NCI-H524 (cell line): ENCODE measurements around the gene FOXO3.
"Not testable (repeated sequence)": the region's sequence is repeated elsewhere in the genome, so short reads cannot be mapped to it uniquely, and the experiment has no call there.

Experiments
- DNase-seq, 2 experiments: peaks; one replicate each; lab custom pipeline; 2025; lab: John Stamatoyannopoulos, UW

The FOXO3 gene

DNA sequence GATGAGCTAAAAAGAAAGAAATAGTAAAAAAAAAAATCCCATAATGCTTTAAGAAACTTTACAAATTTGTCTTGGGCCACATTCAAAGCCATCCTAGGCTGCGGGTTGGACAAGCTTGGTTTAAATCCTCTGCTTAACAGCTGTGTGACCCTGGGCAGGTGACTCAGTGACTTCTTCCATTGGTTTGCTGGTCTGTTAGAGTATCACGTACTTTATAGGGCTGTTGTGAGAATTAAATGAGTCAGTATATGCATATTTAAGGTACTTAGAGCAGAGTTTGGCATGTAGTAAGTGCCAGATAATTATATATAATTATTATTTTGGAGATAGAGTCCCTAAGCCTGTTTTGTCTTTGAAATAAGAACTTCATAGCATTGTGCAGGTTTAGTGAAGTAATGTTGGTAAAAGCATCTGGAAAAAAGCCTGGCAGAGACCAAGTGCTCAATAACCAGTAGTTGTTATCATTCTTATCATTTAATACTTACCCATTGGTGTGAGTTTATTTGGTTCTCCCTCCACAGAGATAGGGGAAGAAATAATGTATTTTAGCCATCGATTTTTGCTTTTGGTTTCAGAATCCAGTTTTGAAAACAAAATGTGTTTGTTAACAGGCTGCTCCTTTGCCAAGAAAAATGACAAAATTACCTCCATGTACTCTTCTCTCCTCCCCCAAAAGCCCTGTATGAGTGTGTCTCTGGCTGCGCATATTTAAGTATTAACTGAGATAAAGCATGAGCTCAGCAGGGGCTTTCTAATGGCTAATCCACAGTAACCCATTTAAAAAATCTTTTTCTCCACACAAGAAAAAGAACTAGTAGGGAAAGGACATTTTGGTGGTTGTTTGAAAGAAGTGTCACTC is 67.2 kb downstream of the FOXO3 start:
- no peak for DNase-seq

DNA sequence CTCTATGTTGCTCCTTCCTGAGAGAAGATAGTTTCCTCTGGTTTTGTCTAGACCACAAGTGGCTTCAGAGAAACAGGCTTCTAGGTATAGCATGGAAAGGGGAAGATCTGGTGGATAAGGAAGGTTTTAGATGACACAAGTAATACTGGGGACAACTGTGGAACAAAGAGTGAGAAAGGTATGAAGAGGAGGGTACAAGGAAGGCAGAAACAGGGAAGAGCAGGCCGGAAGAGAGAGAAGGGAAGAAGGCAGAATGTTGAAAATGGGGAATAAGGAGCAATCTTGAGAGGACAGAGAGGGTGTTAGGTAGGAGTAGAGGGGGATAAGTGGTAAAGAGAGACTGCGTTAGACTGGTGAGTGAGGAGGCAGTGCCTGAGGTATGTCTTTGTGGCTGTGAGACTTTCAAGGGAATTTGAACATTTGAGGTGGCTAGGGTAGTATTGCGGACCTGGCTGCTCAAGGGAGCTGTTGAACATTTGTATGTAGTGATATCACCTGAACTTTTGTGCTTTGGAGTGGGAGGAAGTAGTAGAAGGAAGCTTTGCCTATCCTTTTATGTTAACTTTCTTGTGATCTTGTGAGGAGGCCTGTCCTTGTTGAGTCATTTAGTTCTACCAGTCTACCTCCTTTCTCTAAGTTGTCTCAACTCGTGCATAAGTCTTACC is 69.5 kb downstream of the FOXO3 start:
- no peak for DNase-seq

DNA sequence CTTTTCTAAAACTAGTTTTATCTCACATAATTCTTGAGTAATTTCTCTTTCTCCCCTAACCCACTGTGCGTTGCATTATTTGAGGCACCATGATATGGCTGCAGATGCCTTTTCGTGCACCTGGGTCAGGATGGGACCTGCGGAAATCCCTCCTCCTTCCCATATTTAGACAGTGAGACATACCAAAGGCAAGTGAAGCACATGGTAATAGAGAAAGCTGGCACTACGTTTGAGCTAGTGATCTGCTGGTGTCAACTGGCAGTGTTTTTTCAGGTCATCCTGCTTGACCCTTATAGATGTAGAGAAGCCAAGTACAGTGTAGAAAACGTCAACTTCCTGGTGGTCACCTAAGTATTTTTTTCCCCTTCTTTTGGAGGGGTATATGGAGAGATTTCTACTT is 71.7 kb downstream of the FOXO3 start:
- DNase-seq, result no peak

DNA sequence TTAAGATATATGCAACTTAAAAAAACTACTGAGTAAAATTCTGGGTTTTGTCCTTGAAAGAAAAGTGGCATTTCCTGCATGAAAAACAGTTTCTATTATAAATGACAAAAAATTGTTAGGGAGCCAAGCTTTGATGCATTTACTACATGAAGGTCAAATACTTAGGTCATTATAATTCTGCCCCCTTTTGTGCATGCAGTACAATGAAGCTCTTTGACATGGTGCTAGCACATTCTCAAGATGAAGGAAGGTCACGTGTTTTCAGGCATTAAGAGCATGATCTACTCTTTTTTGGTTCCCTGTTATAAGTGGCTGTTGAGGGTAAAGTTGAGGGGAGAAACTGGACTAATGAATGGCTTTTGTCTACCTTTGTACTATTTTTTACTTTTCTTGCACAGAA is 72.7 kb downstream of the FOXO3 start:
- no peak for DNase-seq

DNA sequence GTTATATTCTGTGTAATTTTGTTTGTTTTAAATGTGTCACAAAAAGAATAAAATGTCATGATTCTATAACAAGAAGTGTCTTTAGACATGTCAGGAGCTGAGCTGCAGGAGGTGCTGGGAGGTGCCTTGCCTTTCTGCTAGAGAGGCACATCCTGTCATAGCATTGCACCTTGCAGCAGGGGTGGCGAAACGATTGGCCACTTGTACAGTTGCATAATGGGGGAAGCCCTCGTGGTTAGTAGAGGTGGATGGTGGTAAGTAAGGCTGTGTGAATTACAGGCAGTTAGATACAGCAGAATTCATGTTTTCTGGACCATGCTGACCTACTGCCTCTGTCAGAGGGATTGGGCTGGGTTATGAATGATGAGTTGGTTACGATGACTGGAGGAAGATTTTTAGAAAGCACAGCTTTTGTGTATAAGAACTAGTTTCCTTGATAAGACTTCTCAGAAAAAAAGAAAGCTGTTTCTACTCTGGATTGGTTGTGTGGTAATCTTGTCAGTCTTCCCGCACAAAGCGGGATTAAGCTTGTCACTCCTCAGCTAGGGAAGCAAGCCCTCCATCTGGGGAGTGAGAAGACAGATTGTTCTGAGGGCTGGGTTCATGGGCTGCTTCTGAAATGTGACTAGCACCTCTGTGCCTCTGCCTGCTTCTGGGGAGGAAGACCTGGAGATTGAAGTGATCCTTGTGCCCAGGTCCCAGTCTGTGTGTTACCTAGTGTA is 74.9 kb downstream of the FOXO3 start:
- peak; percentile 48 to 71 for DNase-seq

DNA sequence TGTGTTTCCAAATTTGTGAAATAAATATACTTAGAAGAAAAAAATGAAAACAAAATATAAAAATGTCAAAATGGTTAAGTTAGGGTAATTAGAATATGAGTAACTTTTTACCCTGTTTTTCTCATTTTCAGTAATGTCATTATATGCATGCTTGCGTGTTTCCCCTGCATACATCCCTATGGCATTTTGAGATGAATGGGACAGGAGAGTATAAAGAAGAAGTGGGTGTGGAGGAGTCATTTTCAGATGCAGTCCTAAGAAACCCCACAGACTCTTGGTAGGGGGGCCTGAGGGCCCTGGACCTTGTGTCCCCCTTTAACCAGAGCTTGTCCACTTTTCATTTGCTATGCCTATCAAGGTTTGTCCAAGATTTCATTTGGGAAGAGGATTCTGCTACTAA is 77.2 kb downstream of the FOXO3 start:
- DNase-seq, result no peak

DNA sequence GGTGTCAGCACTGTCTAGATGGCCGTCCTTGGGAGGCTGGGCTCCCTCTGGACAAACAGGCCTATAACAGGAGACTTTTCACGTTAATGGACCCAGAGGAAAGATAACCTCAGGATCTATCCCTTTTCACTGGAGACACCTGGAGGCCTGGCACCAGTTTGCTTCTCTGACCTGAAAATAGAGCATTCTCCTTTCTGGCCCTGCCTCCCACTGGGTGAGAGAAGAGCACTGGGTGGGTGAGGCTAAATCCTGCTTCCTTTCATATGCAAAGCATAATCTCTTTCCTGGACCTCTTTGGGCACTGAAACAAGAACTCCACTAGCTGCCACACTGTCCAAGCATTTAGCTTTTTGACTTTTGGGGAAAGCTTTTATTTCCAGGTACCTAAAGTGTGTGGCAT is 78.3 kb downstream of the FOXO3 start:
- no peak for DNase-seq

DNA sequence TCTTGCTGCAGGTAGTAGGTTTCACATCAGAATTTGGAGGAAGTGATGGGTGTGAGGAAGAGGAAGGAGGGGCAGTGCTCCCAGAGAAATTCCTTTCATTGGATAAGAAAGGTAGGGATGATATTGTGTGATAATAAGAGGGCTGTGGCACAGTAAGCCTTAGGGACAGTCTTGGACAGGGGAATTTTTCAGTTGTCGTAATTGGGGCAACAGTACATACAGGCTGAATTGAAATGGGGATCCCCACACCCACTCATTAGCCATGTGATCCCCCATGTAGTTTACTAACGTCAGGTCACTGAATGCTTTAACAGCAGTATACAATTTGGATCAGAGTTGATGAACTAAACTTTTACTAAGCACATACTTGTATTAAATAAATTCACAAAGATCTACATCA is 79.4 kb downstream of the FOXO3 start:
- no peak for DNase-seq

DNA sequence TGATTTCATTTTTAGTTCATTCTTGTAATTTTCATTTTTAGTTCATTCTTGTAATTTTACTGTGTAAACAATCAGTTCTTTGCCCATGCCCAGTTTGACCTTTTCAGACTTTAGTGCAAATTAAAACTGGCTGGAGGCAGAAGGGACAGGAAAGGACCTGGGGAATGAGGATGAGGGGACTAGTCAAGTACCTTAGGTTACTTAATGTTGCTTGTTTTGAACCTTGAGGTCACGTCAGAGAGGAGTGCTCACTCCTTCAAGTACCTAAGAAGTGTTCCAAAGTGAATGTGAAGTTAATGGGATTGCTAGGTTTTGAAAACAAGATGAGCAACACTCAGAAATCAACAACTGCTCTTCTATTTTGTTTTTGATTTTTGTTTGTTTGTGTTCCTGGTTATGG is 82.5 kb downstream of the FOXO3 start:
- DNase-seq, result no peak

DNA sequence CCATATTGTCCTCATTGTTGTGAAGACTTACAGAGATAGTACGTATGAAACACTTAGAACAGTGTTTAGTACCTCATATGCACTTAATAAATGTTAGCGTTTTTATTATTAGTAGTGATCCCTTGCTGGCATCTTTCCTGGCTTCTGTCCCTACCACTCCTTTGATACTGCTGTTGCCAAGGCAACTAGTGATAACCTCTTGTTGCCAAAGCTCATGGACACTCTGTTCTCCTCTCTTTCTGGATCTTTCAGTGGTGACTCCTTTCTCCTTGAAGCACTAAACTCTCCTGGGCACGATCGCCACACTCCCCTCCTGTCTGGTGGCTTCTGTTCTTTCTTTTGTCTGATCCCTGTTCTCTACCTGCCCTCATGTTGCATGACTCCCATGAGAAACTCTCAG is 83.5 kb downstream of the FOXO3 start:
- DNase-seq, result no peak

DNA sequence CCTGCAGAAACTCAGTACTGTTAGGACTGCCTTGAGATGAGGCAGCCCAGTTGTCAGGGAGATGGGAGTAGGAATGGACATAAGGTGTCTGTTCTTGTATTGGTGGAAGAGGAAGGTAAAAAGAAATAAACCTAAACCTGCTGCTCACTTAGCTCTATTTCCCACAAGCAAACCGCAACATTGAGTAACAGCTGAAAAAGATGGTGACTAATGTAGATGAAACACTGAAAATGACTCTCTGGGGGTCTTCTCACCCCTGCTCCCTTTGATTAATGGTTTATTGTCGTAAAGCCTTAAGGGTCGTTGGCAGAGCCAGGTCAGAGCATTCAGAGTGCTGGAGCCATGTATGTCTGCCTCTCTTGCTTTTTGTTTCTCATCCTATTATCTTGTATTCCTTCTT is 87.5 kb downstream of the FOXO3 start:
- no peak for DNase-seq

DNA sequence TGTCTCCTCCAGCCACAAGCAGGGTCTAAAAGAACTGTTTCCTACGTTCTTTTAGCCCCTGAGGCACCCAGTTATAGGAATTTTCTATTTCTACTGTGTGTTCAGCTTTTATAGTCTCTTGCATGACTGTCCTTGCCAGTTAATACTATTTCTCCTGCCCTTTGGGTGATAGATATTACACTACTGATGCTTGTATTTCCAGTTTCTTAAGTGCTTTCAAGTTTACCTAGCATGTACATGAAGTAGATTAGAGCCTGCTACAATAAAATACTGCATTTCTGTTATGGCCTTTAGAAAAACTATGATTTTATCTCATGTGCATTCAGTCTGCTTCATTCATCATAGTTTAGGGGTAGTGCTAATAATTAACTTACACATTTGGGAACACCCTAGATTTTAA is 89.6 kb downstream of the FOXO3 start:
- no peak for DNase-seq

DNA sequence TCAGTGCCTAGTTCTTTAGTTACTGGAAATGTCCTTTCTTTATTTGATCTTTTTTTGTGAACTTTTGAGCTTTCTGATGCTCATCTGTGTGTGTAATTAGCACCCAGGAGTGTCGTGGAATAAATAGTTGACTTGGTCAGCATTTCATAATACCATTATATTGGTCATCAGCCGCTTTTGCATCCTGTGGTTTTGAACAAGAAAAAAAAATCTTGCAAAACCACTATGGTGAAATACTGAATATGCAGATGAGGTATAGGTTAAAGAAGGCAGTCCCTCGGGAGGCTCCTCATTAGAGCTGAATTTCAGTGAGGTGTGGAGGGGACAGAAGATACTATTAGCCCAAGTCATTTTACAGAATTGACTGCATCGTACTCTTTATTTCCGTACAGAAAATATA is 90.1 kb downstream of the FOXO3 start:
- DNase-seq, result no peak

DNA sequence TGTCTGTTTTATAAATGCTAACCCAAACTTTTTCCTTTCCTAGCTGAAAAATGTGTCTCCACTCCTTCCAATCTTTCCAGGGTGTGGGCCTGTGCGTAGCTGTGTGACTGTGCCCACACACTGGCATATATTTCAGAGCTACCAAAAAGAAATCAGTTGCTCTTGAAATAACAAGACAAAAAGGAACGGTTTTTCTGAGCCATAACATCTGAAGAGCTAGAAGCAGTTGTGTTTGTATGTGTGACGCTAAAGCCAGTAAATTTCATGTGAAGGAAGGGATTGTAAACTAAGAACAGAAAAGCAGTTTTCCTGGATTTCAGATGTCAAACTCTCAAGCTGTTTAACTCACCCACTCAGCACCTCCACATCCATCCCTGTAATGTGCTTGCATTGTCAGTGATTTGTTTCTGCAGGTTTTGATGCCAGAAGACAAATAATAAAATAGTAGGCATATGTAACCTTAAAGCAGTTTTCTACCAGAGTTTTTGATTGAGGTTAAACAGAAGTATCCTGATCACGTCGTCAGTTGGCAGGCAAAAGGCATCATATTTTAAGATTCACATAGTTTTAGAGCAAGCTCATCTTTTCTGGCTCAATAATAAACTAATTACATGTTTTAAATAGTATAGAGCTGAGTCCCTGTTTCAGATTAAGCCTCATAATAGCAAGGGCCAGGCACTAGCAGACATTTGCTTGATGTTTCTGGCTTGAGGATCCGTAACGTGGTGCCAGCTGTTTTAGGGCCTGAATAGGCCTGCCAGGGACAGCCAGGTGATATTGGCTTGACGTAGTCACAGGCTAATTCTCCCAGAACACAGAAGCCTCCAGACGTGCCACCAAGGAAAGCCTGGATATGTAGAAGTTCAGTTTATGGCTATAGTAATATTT is 90.9 kb downstream of the FOXO3 start:
- DNase-seq, result no peak

DNA sequence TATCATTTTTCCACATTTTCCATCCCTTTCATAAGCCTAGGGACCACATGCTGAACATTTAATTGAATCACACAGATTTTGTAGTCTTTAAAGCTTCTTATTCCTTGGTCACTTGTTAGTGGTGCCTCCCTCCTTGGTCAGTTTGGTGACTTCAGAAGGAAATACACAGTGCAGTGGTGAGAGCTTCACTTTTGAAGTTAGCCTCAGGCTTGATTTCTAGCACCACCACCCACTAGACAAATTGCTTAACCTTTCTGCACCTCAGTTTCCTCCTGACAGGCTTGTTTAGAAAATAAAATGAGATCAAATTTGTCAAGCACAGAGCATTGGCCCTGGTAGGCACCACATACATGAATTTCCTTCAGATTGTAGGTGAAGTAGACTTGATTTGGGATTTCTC is 91.7 kb downstream of the FOXO3 start:
- no peak for DNase-seq

DNA sequence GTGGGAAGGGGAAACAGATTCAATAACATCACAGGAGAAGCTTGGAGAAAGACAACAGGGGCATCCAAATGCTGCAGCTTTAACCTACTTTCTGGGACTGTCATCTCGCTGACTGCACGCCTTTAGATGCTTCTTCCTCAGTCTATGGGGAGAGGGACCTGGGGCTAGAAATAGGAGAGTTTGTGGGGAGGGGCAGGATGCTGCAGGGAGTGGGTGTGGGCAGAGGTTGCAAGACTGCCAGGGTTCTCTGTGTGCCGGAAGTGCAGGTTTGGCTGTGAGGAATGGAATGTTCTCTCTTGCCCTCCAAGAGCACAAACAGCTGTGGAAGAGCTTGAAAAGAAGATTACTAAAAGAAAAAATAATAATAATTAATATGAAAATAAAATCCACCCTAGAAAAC is 93.2 kb downstream of the FOXO3 start:
- DNase-seq, result no peak

DNA sequence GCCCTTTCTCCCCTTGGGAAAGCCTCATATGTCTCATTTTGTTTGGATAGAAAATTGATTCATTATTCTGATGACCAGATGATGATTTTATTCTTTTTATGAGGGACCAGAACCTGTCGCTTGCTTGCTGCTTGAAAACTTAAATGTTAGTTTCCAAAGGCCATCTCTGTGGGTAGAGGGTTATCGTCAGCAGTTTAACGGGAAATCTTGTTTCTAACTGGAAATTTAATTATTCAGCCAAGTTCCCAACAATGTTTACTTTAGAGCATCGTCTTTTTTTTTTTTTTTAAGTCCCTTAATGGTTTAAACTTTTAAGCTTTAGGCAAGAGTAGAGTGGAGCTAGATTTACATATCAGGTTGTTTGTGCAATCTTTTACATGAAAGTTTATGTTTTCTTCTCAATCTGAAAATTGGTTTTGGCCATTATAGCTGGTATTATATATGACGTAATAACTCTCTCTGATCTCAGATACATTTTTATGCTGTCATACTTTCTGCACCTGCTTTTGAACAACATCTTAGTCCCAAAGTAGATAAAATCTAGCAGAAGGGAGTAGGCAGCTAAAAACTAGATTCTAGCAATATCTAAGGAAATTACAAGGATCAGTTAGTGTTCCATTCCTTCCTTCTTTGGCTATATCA is 93.9 kb downstream of the FOXO3 start:
- no peak for DNase-seq

DNA sequence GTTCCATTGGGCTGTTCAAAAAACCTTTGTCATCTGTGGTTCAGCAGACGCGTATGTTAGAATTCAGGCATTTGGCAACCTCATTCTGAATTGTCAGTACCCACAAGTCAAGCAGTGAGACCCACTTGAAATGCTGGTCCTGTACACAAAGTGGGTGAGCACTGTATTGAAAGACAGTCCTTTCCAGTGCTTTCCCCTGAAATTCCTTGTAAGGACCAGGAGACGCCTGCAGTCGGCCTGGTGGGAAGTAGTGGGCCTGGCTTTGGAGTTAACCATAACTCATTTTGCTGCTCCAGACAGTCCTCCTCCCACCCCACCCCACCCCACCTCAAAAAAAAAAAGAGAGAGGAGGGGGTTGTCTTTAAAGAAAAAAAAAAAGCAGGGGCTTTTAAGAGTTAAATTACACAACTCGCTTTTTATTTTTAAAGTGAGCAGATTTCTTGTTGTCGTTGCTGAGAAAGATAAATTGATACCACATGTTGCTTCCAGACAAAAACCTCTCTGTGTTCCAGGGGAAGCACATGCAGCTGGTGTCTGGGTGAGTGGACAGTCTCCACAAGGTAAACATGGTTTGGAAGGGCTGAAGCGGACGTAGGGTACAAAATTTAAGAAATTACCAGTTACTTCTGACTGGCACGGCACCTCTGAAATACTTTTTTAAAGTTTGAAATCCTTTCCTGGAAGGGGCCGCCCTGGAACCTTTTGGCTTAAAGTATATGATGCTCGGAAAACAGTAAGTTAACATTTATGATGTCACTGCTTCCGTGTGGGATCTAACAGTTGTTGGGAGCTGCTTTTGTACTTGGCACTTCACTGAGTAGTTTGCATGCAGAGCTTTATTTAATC is 95.3 kb downstream of the FOXO3 start:
- no peak for DNase-seq

DNA sequence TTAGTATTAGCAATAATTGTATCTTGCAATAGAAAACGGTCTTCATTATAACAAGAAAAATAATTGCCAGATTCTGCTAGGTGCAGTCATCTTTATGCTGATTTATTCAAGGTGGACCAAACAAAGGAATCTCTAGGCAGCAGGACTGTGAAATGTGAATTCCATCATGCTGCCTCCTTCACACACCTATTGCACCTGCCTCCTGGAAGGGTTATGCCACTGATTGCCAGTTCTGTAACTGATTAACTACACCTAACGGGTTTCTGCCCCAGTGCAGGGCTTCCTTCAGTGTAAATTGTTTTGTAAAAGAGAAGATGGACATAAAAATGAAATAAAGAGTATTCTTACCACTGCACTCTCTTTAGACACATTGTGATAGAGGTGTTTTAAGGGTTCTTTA is 96.1 kb downstream of the FOXO3 start:
- DNase-seq, result no peak

DNA sequence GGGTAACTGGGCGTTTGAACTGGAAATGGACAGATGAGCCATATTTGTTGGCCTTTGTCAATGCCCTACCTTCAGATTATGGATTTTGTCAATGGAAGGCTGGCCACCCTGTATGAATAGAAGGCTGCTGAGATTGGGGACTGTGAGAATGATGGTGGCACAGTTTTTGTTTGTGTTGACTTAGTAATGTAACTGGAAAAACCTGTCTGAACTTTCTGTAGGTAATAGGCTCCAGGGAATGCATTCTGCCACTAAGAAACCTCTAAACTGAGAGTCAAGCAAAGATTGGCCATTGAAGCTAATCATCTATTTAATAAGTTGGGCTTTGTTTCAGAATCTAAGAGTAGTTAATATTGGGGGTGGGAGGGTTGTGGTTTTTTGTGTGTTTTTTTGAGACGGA is 97.5 kb downstream of the FOXO3 start:
- DNase-seq, result no peak

DNA sequence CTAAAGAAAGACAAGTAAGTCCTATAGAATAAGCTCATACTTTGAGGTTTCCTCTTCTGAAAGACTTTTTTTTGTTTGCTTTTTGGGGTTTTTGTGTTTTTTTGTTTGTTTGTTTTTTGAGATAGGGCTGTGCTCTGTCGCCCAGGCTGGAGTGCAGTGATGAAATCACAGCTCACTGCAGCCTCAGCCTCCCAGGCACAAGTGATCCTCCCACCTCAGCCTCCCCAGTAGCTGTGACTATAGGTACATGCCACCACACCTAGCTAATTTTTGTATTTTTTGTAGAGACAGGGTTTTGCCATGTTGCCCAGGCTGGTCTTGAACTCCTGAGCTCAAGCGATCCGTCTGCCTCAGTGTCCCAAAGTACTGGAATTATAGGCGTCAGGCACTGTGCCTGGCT is 98.1 kb downstream of the FOXO3 start:
- DNase-seq, result not testable (repeated sequence)
